ENCODE measurements around the gene PCBP1.
A peak's percentile ranks its signal among the peaks of the same experiment; 100 is the strongest.
"Not testable (repeated sequence)": the region's sequence is repeated elsewhere in the genome, so short reads cannot be mapped to it uniquely, and the experiment has no call there.

The PCBP1 gene

GRCh38 chr2:70101174-70101573 is 13.9 kb downstream of the PCBP1 start:
- no peak for DNase-seq

- not testable (repeated sequence) for DNase-seq
These were observed 14.4 kb downstream of the PCBP1 start for GRCh38 chr2:70101686-70102085.

GRCh38 chr2:70102323-70102905 is 15.1 kb downstream of the PCBP1 start:
- not testable (repeated sequence) for DNase-seq

- DNase-seq, result peak; percentile 48
These were observed 16.3 kb downstream of the PCBP1 start for GRCh38 chr2:70103531-70104061.

- DNase-seq, result peak; percentile 78
These were observed 17.2 kb downstream of the PCBP1 start for GRCh38 chr2:70104231-70105111.

GRCh38 chr2:70106138-70106537 is 18.9 kb downstream of the PCBP1 start:
- not testable (repeated sequence) for DNase-seq

- DNase-seq, result not testable (repeated sequence)
These were observed 23.1 kb downstream of the PCBP1 start for GRCh38 chr2:70110397-70110796.

- DNase-seq, result no peak
These were observed 24.7 kb downstream of the PCBP1 start for GRCh38 chr2:70111752-70112591.

- no peak for DNase-seq
These were observed 26.2 kb downstream of the PCBP1 start for GRCh38 chr2:70113359-70114070.

GRCh38 chr2:70115646-70116442 is 28.6 kb downstream of the PCBP1 start:
- DNase-seq, result peak; percentile 69

- no peak for DNase-seq
These were observed 29.8 kb downstream of the PCBP1 start for GRCh38 chr2:70116936-70117552.

GRCh38 chr2:70118798-70119454 is 31.6 kb downstream of the PCBP1 start:
- DNase-seq, result no peak

GRCh38 chr2:70121627-70122372 is 34.5 kb downstream of the PCBP1 start:
- DNase-seq, result no peak

GRCh38 chr2:70122470-70122869 is 35.2 kb downstream of the PCBP1 start:
- no peak for DNase-seq

- no peak for DNase-seq
These were observed 36.0 kb downstream of the PCBP1 start for GRCh38 chr2:70123051-70123828.

GRCh38 chr2:70123829-70124116 is 36.5 kb downstream of the PCBP1 start:
- no peak for DNase-seq

GRCh38 chr2:70124983-70125480 is 37.8 kb downstream of the PCBP1 start:
- peak; percentile 82 for DNase-seq

- no peak for DNase-seq
These were observed 38.2 kb downstream of the PCBP1 start for GRCh38 chr2:70125498-70125898.

- peak; percentile 72 for DNase-seq
These were observed 39.1 kb downstream of the PCBP1 start for GRCh38 chr2:70126413-70126812.
